BJ (cell line): Measurements from ENCODE around the gene TCF12. TPM values are rescaled to one million over a fixed set of nuclear protein-coding genes. Genes with fewer than 3 reads are reported as not detected.

Experiments
- CTCF ChIA-PET: fragments of 350-600 bp; formaldehyde crosslinking; extraction: SDS; loops from one replicate; lab custom pipeline; 2021; ENCODE audit warnings: antibody characterized with exemption, inconsistent platforms; lab: Yijun Ruan, JAX
- POLR2A ChIA-PET: fragments of 300-600 bp; sonication (Branson Sonifier 250); formaldehyde crosslinking; extraction: SDS; loops from one replicate; lab custom pipeline; 2021; ENCODE audit warnings: antibody characterized with exemption; lab: Charles Lee
- DNase-seq: peaks from one replicate; pipeline ENCODE4 v3.0.0-alpha.2; 2011; ENCODE audit warnings: low read depth
- H3K27me3 ChIP-seq: 2 replicates; pipeline ENCODE4 v1.6.0; 2011; ENCODE audit warnings: low read length; ENCODE audit not compliant: control insufficient read depth, insufficient read depth
- H3K36me3 ChIP-seq: 2 replicates; pipeline ENCODE4 v1.5.1; 2011; ENCODE audit warnings: low read length; ENCODE audit not compliant: control insufficient read depth, insufficient read depth
- H3K4me3 ChIP-seq: 2 replicates; pipeline ENCODE4 v1.5.1; 2011; ENCODE audit warnings: low read depth, mild to moderate bottlenecking, control low read depth, low read length
- polyA plus RNA-seq: library from polyadenylated mRNA; depleted of rRNA; stranded (reverse); fragments of >200 nt; gene quantifications from 2 replicates; pipeline ENCODE4 v1.2.3, GENCODE V29; 2011
- TF ChIP-seq, protein P1 (sequence below): IDR thresholded peaks from 2 replicates; pipeline ENCODE4 v1.5.1; 2011; ENCODE audit warnings: low read depth, mild to moderate bottlenecking, control low read depth, inconsistent platforms, low read length, moderate library complexity; ENCODE audit not compliant: insufficient read depth

TCF12 gene
- polyA plus RNA-seq, 1 experiment = 134 TPM

DNA sequence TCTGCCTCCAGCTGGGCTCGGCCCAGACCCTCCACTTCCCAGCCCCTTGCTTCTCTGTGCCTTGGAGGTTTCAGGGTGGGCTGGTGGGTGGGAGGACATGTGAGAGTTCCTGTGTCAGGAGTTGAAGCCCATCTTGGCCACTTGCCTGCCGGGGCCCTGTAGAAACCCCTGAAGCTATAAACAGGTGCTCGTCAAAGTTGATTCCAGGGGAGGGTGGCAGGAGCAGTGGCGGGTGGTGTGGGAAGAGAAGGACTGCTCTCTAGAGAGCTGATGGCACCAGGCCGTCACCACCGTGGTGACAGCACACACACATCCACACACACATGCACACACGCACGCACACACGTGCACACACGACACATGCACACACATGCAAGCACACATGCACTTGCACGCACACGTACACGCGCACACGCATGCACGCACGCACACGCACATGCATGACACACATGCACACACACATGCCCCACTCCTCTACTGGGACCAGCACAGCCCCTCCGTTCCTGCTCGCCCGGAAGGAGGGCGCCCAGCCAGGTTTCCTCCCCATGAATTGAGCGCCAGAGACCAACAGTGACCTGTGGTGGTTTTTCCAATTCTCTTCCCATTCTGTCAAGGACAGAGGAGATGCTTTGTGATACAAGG is 401.6 kb downstream of the TCF12 start:
- DNase-seq = no peak
- Histone ChIP-seq H3K36me3 (no peaks in the 10 kb centered on the region), H3K27me3 (no peaks in the 10 kb centered on the region), H3K4me3 (no peak overlapping the region)
- POLR2A ChIA-PET = no interaction called here
- CTCF ChIA-PET = interaction anchor here (2.5 kb wide), 1 partner anchor 13 kb away, joined by 8 read pairs; no protein-coding TSS in a partner anchor
- TF ChIP-seq, protein P1, sequence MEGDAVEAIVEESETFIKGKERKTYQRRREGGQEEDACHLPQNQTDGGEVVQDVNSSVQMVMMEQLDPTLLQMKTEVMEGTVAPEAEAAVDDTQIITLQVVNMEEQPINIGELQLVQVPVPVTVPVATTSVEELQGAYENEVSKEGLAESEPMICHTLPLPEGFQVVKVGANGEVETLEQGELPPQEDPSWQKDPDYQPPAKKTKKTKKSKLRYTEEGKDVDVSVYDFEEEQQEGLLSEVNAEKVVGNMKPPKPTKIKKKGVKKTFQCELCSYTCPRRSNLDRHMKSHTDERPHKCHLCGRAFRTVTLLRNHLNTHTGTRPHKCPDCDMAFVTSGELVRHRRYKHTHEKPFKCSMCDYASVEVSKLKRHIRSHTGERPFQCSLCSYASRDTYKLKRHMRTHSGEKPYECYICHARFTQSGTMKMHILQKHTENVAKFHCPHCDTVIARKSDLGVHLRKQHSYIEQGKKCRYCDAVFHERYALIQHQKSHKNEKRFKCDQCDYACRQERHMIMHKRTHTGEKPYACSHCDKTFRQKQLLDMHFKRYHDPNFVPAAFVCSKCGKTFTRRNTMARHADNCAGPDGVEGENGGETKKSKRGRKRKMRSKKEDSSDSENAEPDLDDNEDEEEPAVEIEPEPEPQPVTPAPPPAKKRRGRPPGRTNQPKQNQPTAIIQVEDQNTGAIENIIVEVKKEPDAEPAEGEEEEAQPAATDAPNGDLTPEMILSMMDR = no peak

DNA sequence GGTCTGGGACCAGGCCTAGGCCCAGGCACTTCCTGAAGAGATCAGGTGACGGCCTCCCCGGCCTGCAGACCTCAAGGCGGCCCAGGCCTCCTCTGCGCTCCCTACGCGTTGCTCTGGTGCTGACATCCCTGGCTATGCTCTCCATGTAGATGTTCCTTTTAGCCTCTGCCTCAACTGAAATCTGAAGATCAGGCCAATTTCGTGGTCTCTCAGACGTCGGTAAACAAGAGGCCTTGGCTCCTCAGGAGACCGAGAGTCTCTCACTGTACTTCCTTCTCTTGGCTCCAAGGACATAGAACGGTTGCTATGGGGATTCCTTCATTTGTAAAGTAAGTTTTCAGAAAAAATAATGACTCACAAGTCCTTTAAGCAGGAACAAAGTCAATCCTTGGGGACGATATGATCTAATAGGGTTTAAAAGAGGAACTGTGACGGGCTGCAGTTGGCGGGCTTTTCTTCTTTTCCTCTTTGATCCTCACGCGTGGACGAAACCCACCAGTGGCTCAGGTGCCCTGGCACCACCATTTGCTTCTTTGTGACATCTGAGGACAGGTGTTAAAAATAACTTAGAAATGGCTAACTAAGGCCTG is 402.3 kb downstream of the TCF12 start:
- H3K27me3 ChIP-seq = no peaks in the 10 kb centered on the region
- H3K4me3 ChIP-seq = no peak overlapping the region
- no peak for DNase-seq
- TF ChIP-seq, protein P1 = no peak
- CTCF ChIA-PET = no interaction called here
- POLR2A ChIA-PET = no interaction called here
- no peaks in the 10 kb centered on the region for H3K36me3 ChIP-seq

DNA sequence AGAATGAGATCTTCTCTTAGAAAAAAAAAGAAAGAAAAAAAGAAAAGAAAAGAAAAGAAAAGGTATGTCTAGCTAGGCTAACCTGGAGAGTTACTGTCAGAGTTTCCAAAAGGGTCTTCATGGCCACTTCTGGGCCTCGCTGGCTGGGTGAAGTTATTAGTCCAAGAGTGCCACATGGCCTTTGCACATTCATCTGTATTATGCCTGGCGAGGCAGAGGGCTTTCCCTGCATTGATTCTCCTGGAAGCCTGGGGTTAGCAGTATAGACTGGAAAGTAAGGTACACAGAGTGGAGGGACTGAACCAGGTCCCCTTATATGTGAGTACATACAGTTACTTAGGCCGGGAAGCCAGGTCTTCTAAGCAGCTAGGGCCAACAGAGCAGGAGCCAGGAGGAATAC is 403.0 kb downstream of the TCF12 start:
- no peaks in the 10 kb centered on the region for H3K27me3 ChIP-seq
- CTCF ChIA-PET = interaction anchor here (0.8 to 2.3 kb wide), 4 partner anchors 14 to 220 kb away, joined by 3 to 13 read pairs (median 3); no protein-coding TSS in a partner anchor
- TF ChIP-seq, protein P1 = no peak
- H3K36me3 ChIP-seq = no peaks in the 10 kb centered on the region
- DNase-seq = no peak
- no peak overlapping the region for H3K4me3 ChIP-seq
- POLR2A ChIA-PET = no interaction called here

DNA sequence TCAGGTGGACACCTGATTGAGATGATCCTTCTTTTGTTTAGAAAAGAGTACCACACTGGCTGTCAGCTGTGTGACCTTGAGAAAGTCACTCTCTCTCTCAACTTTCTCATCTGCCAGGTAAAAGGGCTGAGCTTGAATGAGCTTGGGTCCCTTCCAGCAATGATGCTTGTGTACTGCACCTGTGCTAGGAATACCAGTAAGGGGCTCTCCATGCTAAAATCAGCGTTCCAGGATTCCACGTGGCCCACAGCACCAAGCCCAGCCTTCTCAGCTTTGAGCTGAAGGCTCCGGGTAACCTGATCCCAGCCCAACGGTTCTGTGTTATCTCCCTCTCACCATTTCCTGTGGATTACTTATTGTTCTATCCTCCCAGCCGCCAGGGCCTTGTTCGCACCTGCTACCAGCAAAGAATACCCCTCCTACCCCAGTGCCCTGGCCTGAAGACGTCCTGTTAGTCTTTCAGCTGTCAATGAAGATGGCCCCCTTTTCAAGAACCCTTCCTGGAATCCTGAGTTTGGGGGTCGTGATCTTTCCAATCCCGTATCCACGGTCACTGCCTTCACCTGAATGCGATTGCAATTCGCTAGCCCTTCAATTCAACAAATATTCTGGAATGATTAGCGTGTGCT is 403.6 kb downstream of the TCF12 start:
- CTCF ChIA-PET = interaction anchor here (0.8 to 2.3 kb wide), 5 partner anchors 15 to 220 kb away, joined by 3 to 13 read pairs (median 3); no protein-coding TSS in a partner anchor
- Histone ChIP-seq H3K4me3 (no peak overlapping the region), H3K36me3 (no peaks in the 10 kb centered on the region), H3K27me3 (no peaks in the 10 kb centered on the region)
- TF ChIP-seq, protein P1 = no peak
- no peak for DNase-seq
- POLR2A ChIA-PET = no interaction called here

DNA sequence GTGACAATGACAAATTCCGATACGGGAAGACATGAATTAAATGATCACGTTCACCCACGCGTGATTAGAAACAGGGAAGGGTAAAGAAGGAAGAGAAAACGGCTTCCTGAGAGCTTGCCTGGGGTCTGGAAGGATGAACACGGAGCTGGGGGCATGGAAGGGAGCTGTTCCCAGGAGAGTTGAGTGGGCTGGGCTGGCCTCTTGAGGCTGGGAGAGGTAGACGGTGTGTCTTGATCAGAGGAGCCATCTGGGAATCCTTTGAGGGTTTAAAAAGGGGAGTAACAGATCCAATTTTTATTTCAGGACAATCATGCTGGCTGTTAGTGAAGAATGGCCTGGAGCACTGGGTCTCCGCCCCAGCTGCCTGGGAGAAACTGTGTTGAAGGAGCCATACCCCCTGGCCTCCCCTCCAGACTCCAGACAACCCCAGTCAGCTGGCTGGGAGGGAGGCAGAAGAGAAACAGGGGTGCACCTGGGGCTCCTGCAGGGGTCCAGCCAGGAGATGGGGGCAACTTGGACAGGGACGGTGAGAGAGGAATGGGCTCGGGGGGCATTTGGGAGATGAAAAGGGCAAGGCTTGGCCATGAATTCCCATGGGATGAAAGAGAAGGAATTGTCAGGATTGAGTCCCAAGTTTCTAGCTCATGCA is 404.3 kb downstream of the TCF12 start:
- Histone ChIP-seq H3K27me3 (no peaks in the 10 kb centered on the region), H3K36me3 (no peaks in the 10 kb centered on the region), H3K4me3 (no peak overlapping the region)
- DNase-seq = no peak
- ChIA-PET POLR2A (no interaction called here), CTCF (interaction anchor here (0.8 to 2.3 kb wide), 4 partner anchors 16 to 219 kb away, joined by 3 to 13 read pairs (median 3); no protein-coding TSS in a partner anchor)
- TF ChIP-seq, protein P1 = no peak
